ENCODE measurements around the gene STXBP2.

The STXBP2 gene

DNA sequence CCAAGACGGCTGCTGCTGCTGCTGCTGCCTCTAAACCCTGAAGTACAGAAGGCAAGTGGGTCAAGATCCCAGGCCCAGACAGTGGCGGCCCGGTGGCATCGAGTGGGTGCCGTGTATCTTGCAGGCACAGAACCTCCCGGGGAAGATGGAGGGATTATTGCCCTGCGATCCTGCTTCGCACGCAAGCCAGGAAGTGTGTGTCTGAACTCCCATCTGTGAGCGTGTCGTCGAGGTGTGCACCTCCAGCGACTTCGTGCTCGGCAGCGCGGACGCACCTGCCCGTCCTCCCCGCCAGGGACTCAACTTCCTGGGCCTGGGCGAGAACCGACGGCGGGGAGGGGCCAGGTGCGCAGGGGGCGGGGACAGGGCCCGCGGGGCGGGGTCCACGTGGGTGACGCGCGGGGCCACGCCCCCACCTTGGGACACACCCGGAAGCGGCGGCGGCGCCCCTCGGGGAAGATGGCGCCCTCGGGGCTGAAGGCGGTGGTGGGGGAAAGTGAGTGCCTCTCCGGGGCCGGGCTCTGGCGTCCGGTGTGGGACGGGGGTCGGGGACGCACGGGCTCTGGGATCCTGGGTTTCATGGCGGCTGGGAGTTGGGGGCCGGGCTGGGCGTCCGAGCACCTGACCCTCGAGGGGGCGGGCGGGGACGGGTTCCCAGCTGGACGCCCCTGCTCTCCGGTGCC is at the start of gene STXBP2:
STXBP2 (plus strand) TSS at position 420 of the 683 bp plus-strand sequence; CDS start at position 460, 40 bp downstream.
- peak; percentile 98 for DNase-seq

DNA sequence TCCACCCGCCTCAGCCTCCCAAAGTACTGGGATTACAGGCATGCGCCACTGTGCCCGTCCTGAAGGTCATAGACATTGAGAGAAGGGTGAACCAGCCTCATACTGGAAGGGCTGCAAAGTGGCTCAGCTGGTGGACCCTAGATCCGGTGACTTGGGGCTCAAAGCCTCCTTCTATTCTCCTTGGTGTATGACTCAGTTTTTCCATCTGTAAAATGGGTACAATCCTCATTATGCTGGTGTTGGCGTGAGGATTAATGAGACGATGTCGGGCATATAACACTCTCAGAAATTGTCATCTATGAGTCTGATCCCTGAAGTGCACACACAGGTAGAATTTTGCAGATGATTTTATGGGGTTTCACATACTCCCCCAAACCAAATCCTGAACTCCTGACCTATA is 47.1 kb upstream of the STXBP2 start:
- DNase-seq = no peak

GRCh38 chr19:7590256-7590655 is 46.7 kb upstream of the STXBP2 start:
- DNase-seq = no peak

DNA sequence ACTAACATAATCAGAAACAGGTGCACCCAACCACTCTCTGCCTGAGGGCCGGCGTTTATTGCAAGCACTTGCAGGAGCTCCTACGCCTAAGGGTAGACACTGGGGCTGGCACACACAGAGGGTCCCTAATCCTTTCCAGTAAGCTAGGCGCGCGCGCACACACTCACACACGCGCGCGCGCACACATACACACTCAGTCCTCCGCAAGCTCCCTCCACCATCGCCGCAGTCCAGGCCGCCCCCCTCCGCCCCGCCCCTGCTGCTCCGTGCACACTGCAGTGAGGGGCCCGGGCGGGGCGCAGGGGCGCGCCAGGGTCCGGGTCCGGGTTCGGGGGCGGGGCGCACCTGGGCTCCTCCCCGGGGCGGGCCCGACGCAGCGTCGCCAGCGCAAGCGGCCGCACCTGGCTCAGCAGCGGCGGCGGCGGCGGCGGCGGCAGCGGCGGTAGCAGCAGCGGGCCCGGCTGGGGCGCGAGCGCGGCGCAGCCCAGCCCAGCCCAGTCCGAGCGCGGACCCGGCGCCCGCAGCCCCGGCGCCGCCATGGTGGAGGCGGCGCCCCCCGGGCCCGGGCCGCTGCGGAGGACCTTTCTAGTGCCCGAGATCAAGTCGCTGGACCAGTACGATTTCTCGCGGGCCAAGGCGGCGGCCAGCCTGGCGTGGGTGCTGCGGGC is 41.3 kb upstream of the STXBP2 start, which contains the start of gene CAMSAP3:
CAMSAP3 (plus strand) TSS at position 398 of the 668 bp plus-strand sequence; CDS start at position 538, 140 bp downstream.
- DNase-seq = peak; percentile 63

- DNase-seq = no peak
Measured at GRCh38 chr19:7596211-7596937, 40.5 kb upstream of the STXBP2 start.

- no peak for DNase-seq
Measured at GRCh38 chr19:7597689-7598088, 39.2 kb upstream of the STXBP2 start.

DNA sequence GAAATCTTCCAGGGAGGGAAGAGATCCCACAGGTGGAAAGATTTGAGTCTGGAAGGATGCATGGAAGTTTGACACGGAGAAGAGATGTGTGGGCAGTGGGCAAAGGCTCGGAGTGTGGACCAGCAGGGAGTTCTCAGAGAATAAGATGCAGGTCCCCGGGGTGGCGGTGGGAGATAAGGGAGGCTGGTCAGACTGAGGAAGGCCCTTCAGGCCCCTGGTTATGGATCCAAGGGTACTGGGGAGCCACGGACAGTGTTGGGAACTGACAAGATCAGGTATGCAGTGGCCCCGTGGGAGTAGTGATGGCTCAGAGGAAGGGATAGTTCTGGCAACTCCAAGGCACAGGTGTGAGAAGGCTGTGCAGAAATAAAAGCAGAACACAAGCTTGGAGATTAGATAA is 38.7 kb upstream of the STXBP2 start:
- DNase-seq = no peak

- DNase-seq = no peak
Measured at GRCh38 chr19:7600721-7601120, 36.2 kb upstream of the STXBP2 start.

- DNase-seq = no peak
Measured at GRCh38 chr19:7602240-7602934, 34.5 kb upstream of the STXBP2 start.

GRCh38 chr19:7602935-7603497 is 33.9 kb upstream of the STXBP2 start:
- DNase-seq = no peak

GRCh38 chr19:7603919-7604318 is 33.0 kb upstream of the STXBP2 start:
- DNase-seq = no peak

DNA sequence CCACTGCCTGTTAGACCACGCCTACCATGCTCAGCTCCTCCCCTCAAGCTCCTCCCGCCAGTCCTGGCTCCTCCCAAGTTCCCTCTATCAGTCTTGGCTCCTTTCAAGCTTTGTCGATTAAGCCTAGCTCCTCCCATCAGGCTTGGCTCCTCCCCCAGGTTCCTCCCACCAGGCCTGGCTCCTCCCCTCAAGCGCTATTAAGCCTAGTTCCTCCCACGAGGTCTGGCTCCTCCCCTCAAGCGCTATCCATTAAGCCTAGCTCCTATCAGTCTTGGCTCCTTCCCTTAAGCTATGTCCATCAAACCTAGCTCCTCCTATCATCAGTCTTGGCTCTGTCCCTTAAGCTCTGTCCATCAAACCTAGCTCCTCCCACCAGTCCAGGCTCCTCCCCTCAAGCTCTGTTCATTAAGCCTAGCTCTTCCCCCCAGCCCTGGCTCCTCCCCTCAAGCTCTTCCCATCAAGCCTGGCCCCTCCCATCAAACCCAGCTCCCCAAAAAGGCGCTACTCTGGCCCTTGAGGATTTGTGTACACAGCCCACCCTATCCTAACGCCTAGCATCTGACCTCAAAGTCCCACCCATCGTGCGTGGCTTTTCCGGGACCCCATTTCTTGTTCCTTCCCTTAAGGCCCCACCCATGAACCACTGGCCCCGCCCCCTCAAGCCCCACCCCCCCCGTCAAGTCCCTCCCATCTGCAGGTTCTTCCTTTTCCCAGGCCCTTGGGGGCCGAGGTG is 31.3 kb upstream of the STXBP2 start:
- DNase-seq = no peak

- DNase-seq = no peak
Measured at GRCh38 chr19:7606289-7606688, 30.6 kb upstream of the STXBP2 start.

- no peak for DNase-seq
Measured at GRCh38 chr19:7607212-7607873, 29.6 kb upstream of the STXBP2 start.

- no peak for DNase-seq
Measured at GRCh38 chr19:7607874-7608560, 28.9 kb upstream of the STXBP2 start.

DNA sequence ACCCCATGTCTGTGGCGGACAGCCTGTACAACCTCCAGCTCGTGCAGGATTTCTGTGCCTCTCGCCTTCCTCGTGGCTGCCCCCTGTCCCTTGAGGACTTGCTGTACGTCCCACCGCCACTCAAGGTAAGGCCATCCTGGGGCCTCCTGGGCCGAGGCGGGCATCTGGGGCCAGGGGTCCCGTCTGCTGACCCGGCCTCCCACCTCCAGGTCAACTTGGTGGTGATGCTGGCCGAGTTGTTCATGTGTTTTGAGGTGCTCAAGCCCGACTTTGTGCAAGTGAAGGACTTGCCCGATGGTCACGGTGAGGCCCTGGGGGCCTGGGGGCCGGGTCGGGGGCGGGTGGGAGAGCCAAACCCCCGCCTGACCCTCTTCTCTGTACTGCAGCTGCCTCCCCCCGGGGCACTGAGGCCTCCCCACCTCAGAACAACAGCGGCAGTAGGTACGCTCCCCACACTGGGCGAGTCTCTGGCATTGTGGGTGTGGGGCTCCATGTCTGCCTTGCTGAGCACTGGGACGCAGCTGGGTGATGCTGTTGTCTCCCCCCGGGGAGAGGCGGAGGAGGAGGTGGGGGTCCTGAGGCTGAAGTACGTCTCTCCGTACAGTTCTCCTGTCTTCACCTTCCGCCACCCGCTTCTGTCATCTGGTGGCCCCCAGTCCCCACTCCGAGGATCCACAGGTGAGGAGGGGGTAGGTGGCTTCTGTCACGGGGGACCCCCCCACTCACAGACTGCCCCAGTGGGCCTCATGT is 26.2 kb upstream of the STXBP2 start:
- no peak for DNase-seq

- DNase-seq = no peak
Measured at GRCh38 chr19:7611541-7612279, 25.2 kb upstream of the STXBP2 start.

- no peak for DNase-seq
Measured at GRCh38 chr19:7612282-7613274, 24.3 kb upstream of the STXBP2 start.
